ENCODE data around the gene ZNG1C.
"Not testable (repeated sequence)": the region's sequence is repeated elsewhere in the genome, so short reads cannot be mapped to it uniquely, and the experiment has no call there.

The ZNG1C gene

DNA sequence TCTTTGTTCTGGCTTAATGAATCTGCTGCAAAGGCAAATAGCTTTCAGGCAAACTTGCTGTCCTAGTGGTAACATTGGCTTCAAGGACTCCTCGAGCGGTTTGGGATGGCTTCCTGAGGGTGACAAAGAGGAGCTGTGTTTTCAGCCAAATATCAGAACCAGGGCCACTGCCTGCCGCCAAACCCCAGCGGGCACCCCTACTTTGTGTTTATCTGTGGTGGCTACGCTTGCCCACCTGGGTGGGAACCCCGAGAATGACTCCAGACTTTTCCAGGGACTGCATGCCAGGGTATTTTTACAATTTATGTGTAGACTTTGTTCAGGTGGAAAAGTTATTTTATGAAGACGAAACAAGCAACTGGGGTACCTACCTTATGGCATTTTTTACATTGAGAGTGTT is 96.2 kb downstream of the ZNG1C start:
- not testable (repeated sequence) for H3K4me3 ChIP-seq (ENCODE audit: low read length); DNase-seq (ENCODE audit: low read depth)

DNA sequence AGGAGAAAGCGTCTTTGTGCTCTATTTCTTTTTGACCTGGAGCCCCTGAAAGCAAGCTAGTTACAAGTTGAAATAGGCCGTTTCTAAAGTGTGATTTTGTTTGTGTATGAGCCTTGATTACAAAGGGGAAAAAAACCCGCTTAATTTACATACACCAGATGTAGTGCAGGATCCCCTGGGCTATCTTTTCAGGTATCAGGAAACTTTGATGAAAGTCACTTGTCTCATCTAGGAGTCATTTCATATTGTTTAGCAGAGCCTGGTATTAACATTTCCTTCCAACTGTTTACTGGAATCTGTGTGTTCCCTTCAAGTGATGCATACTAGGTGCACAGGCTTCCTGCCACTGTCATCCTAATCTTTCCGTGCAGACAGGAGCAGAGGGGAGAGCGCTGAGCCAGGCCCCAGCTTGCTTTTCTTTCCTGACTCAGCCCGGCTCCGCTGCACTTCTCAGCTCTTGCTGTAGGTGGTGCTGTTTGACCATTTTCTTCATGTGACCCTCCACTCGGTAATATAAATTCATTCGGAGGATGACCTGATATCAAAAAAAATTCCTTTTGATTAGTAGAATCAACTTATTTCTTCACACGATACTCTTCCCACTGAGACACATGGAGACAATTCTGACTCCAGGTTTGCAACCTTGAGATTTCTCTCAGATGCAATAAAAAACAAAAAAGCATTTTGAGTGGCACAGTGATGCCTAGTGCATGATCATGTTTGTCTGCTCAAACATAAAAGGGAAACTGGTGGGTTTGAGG is 100.7 kb downstream of the ZNG1C start:
- not testable (repeated sequence) for DNase-seq (ENCODE audit: low read depth); H3K4me3 ChIP-seq (ENCODE audit: low read length)

DNA sequence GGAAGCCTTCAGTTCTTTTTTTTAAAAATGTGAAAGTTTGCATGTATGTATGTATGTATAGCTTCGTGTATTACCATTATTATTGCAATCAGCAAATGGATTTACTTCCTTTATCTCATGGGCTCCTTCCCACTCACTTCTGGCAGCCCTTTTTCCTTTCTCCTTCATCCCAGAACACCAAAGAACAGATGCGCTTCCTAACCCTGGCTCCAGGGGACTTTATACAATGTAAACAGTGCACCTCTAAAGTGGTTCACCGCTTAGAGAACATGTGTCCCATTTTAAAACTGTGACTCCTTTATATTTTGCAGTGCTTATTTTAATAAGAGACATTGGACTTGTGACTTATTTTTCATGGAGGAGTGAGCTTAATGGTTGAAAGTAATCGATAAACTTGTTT is 101.5 kb downstream of the ZNG1C start:
- not testable (repeated sequence) for DNase-seq (ENCODE audit: low read depth); H3K4me3 ChIP-seq (ENCODE audit: low read length)

DNA sequence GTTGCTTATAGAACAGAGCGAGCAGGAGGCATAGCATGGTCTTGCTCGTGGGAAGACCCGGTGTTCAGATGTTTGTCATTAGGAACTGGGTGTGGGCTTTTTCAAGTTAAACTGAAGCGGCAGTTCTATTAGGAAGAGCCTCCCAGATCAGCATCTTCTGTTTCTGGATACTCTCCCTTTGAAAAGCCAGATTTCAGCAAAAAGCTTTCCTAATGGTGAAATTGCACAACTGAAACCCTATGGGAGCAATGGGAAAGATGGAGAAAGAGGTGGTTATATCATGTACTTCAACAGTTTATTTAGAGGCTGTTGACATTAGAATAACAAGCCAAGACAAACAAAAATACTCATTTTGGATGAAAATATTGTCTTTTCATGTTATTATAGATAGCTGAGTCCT is 102.2 kb downstream of the ZNG1C start:
- H3K4me3 ChIP-seq (ENCODE audit: low read length); DNase-seq (ENCODE audit: low read depth): not testable (repeated sequence)
